ENCODE data around the gene TTC33.
"Not testable (repeated sequence)": the region's sequence is repeated elsewhere in the genome, so short reads cannot be mapped to it uniquely, and the experiment has no call there.

The TTC33 gene

GRCh38 chr5:40601198-40601868 is 154.4 kb downstream of the TTC33 start:
- no peak for TF ChIP-seq CTCF (IDR thresholded peaks at IDR 0.05; ENCODE audit: low read depth, low read length)
- H3K4me3 ChIP-seq (ENCODE audit: low read depth, low read length): no peak overlapping the region

- no peak for TF ChIP-seq CTCF (IDR thresholded peaks at IDR 0.05; ENCODE audit: low read depth, low read length)
- H3K4me3 ChIP-seq (ENCODE audit: low read depth, low read length): no peak overlapping the region
These were observed 155.4 kb downstream of the TTC33 start for GRCh38 chr5:40600383-40600782.

- TF ChIP-seq CTCF (IDR thresholded peaks at IDR 0.05; ENCODE audit: low read depth, low read length): no peak
These were observed 156.1 kb downstream of the TTC33 start for GRCh38 chr5:40599676-40600075.

GRCh38 chr5:40594811-40595210 is 160.9 kb downstream of the TTC33 start:
- no peak for TF ChIP-seq CTCF (IDR thresholded peaks at IDR 0.05; ENCODE audit: low read depth, low read length)
- H3K4me3 ChIP-seq (ENCODE audit: low read depth, low read length): no peak overlapping the region

More at GRCh38 chr5:40599676-40600075, 156.1 kb downstream of the TTC33 start:
- H3K4me3 ChIP-seq (ENCODE audit: low read depth, low read length): no peak overlapping the region

- not testable (repeated sequence) for H3K4me3 ChIP-seq (ENCODE audit: low read depth, low read length)
These were observed 163.9 kb downstream of the TTC33 start for GRCh38 chr5:40591727-40592396.

- H3K4me3 ChIP-seq (ENCODE audit: low read depth, low read length): no peak overlapping the region
- TF ChIP-seq CTCF (IDR thresholded peaks at IDR 0.05; ENCODE audit: low read depth, low read length): no peak
These were observed 168.4 kb downstream of the TTC33 start for GRCh38 chr5:40587376-40587775.

GRCh38 chr5:40585537-40586267 is 170.1 kb downstream of the TTC33 start:
- TF ChIP-seq CTCF (IDR thresholded peaks at IDR 0.05; ENCODE audit: low read depth, low read length): no peak

More at GRCh38 chr5:40585537-40586267, 170.1 kb downstream of the TTC33 start:
- no peak overlapping the region for H3K4me3 ChIP-seq (ENCODE audit: low read depth, low read length)
